GM13976 (cell line): ENCODE results near the gene PFKFB4.

ENCODE experiments used
- DNase-seq: peaks from one replicate; pipeline ENCODE4 v3.0.0; 2012; ENCODE audit warnings: low spot score
- in situ Hi-C: fragments of 300-500 bp; cut with MboI; formaldehyde crosslinking; loops from one replicate; pipeline ENCODE4 v1.12.0; 2022; ENCODE audit warnings: low sequenced_read_pairs, mixed read lengths, inconsistent platforms; ENCODE audit not compliant: unreplicated experiment
- TF ChIP-seq, protein P1 (sequence below): IDR thresholded peaks from 2 replicates; pipeline ENCODE4 v1.5.1; 2012; ENCODE audit warnings: borderline replicate concordance, mild to moderate bottlenecking; ENCODE audit not compliant: insufficient read depth; ENCODE audit errors: extremely low read depth, missing control alignments, control extremely low read depth

Gene PFKFB4

DNA sequence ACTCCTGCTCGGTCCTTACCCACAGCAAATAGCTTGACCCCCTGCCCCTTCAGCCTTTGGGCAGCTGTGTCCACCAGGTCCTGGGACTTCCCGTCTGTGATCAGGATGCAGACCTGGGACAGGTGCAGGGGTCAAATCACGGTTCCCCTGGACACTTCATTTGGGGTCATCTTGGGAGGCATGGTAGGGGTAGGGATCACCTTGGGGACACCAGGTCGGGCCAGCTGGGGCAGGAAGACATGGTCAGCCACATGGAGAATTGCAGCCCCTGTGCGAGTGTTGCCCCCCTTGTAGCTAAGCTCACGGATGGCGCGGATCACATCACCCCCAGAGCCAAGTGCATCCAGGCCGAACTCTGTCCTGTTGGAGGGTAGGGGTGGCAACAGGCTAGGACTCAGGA, 36.7 kb upstream of the PFKFB4 start:
- no peak for DNase-seq
- TF ChIP-seq, protein P1, sequence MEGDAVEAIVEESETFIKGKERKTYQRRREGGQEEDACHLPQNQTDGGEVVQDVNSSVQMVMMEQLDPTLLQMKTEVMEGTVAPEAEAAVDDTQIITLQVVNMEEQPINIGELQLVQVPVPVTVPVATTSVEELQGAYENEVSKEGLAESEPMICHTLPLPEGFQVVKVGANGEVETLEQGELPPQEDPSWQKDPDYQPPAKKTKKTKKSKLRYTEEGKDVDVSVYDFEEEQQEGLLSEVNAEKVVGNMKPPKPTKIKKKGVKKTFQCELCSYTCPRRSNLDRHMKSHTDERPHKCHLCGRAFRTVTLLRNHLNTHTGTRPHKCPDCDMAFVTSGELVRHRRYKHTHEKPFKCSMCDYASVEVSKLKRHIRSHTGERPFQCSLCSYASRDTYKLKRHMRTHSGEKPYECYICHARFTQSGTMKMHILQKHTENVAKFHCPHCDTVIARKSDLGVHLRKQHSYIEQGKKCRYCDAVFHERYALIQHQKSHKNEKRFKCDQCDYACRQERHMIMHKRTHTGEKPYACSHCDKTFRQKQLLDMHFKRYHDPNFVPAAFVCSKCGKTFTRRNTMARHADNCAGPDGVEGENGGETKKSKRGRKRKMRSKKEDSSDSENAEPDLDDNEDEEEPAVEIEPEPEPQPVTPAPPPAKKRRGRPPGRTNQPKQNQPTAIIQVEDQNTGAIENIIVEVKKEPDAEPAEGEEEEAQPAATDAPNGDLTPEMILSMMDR, result no peak
- in situ Hi-C loops, result no loop called here

DNA sequence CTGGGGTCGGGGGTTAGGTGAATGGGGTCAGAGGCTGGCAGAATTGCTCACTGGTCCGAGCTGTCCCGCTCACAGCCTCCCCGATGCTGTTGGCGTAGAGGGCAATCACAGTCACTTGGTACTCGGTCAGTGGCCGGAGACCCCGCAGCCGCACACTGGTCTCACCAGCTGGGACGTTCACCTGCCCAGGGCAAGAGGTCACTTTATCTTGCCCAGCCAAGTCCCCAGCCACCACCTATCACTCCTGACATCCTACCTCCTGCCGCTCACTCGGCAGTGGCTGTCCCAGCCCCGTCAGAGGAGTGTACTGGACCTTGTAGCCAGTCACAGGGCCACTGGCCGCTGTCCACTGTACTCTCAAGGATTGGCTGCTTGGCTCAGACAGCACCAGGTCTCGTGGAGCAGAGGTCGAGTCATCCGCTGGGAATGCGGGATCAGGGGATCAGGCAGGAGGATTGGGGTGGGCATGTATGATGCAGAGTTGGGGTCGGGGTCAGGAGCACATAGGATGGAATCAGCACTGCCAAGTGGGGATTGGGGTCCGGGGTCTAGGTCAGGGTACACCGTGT, 36.0 kb upstream of the PFKFB4 start:
- no peak for DNase-seq
- in situ Hi-C loops, result no loop called here
- TF ChIP-seq, protein P1, result no peak

DNA sequence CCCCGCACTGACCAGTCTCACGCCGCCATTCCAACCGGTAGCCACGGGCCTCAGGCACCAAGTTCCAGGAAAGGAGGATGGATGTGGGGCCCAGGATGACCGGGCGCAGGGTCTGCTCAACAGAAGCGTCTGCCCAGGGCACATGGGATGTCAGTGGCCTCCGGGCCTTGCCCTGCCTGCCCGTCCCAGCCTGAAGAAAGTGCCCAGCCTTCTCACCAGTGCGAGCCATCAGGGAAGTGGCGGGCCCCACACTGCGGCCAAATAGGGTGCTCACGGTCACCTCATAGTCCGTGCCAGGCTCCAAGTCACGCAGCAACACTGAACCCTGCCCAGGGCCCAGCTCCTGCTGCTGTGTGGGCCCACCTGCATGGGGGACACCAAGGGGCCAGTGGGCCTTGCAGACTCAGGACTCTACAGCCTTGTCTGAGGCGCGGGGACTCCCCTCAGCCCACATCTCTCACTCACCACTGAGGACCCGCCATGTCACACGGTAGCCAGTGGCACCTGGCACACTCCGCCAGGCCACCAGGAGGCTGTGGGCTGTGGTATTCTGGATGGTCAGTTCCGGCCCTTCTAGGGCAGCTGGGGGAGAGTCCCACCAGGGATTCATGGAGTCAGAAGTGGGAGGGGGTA, 35.4 kb upstream of the PFKFB4 start:
- DNase-seq, result no peak
- in situ Hi-C loops, result no loop called here
- TF ChIP-seq, protein P1, result no peak

DNA sequence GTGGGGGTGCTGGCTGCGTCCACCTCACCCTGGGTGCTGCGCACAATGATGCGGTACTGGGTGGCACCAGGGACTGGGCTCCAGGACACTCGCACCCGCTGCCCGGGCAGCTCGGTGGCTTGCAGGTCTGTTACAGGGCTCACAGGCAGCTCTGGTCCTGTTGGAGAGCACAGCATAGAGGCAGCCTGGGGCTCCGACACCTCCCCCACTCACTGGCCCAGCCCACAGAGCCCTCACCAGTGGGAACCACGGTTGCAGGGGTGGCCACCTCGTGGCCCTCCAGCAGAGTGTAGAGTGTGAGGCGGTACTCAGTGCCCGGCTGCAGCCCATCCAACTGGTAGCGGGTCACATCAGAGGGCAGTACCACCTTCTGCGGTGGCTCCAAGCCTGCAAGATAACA, 34.8 kb upstream of the PFKFB4 start:
- in situ Hi-C loops, result no loop called here
- TF ChIP-seq, protein P1, result no peak
- no peak for DNase-seq

DNA sequence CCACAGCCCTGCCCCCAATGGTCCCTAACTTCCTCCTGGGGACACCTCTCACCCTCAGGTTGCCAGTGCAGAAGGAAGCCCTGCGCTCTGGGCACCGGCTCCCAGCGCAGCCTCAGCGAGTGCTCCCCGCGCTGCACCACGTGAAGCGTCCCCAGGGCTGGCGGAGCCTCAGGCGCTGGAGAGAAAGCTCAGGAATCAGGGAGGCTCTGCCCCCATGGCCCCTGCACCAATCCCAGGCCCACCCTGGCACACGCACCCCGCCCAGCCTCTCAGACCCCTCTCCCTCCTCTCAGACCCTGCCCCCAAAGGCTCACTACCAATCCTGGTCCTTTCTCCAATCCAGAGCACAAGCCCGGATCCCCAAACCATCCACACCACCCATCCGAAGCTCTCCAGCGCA, 31.6 kb upstream of the PFKFB4 start:
- TF ChIP-seq, protein P1, result no peak
- in situ Hi-C loops, result no loop called here
- DNase-seq, result no peak

DNA sequence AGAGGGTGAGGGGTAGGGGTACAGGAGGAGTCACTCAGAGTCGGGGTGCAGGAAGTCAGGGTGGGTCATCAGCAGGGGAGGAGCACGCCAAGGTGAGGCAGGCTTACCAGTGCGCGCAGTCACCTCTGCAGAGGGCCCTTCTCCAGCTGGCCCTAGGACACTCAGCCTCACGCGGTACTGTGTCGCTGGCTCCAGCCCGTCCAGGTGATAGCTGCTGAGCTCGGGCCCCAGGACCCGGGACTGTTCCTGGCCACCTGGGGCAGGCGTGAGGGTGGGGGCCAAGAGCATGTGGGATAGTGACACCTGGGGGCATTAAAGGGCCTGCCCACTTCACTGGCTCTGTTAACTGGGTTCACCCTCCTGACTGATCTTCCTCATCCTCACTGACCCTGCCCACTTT, 31.1 kb upstream of the PFKFB4 start:
- in situ Hi-C loops, result no loop called here
- TF ChIP-seq, protein P1, result no peak
- DNase-seq, result no peak
